ENCODE data around the gene MPND.

The MPND gene

DNA sequence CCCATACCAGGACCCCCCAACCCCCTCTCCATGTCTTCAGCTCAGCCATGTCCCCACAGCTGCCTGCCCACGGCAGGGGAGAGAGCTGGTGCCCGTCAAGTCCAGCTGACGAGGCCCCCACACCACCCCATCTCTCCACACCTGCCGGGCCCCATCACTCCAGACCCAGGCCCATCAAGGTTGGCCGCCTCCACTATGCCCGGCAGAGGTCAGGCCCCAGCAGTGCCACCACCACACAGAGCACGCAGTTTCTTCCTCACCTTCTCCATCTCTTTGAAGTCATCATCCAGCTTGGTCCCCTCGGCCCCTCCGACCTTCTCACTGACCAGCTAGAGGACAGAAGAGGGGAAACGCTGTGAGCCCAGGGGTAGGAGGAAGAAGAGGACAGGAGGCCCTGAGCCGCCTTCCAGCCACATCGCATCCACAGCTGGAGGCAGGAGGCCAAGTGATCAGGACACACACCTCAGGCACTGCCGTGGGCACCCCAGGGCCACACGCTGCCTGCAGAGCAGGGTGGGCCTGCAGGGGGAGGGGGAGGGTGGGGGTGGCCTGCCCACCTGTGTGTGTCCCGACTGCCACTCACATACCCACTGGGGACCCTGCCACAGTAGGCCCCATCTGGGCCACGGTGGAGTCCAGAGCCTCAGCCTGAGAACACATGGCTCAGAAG lies 23.4 kb downstream of the MPND start:
- DNase-seq (ENCODE audit: low read depth in 2 of 2), result no peak

DNA sequence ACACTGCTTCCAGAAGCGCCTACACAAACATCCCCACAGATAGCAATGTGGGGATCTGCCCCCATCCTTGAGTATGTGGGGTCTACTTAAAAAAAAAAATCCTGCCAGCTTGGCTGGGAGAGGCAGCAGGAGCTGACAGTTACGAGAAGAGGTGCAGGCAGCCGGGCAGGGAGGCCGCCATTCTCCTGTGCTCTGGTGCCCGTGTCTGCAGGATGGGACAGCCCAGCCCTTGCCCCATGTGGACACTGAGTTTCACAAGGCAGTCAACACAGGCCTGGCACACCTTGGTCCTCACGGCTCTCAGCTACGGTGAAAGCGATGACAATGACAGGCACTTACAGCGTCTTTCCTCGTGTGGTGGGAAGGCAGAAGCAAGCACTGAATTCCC lies 24.0 kb downstream of the MPND start:
- DNase-seq (ENCODE audit: low read depth in 2 of 2), result no peak

DNA sequence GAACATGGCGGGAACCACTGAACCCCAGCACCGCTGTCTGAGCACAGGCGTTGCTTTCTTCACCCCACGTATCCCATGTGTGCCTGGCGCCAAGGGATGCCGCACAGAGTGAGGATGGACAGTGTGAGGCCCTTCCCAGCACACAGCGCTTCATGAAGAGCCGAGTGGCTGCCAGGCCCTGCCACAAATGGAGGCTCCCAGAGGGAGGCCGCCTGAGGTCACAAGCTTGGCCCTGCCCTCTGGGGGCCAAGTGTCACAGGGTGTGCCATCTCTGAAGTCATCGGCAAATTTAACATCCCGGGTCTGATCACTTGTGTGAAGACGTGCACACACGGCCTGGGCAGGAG lies 24.4 kb downstream of the MPND start:
- no peak for DNase-seq (ENCODE audit: low read depth in 2 of 2)

DNA sequence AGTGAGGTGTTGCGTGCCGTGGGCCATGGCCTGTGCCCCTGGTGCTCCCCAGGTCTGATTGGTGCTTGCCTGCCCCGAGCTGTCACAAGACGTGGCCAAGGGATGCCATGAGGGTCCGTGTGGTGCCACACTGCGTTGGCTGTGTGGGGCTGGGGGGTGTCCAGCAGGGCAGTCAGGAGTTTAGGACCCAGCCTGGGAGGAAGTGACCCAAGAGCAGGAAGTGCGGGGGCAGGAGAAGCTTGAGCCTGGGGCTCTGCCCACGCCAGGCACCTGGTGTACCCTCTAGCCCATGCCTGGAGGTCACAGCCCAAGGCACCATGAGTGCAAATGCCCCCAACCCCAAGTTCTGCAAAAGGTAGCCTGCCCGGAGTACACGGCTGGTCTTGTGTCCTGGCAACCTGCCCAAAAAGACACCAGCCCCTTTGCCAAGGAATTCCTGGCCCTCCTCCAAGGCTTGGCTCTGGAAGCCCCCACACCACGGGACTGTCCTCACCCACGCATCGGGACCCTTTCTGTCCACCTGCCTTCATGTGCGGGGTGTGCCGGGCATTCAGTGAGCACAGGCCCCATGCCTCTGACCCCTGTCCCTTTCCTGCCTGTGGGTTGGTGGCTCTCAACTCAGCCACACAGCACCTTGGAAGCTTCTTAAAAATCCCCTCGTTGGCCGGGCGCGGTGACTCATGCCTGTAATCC lies 24.9 kb downstream of the MPND start:
- DNase-seq (ENCODE audit: low read depth in 2 of 2), result no peak

DNA sequence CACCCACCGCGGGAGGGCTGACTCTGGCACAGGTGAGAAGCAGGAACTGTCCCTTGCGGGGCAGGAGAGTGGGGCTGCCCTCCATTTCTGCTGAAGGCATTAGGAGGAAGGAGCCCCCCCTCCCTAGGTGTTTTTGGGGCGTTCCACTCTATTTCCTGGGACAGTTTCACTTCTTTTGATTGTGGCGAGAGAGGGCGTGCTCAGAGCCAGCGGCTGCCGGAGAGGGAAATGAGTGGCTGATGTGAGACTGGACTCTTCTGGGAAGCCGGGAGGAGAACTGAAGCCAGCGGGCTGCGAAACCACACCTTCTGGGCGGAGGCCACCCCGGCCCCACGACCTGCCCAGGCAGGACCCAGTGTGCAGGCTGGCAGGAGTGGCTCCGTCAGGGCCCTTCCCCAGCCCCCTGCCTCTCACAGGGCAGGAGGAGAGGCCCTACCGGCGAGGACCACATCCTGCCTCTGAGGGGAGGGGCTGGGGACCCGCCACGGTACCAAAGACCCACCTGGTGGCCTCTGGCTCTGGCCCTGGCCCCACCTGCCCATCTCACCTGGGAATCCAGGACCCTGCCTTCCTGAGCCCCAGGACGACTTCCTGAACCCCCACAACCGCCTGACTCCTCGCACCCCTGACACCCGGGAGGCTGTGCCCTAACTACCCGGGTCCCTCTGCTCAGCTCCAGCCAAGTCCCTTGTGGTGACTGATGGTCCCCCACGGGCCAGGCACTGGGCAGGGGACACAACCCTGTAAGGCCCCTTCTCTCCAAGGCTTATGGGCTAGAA lies 25.9 kb downstream of the MPND start:
- DNase-seq (ENCODE audit: low read depth in 2 of 2), result peak; percentile 48 to 50

DNA sequence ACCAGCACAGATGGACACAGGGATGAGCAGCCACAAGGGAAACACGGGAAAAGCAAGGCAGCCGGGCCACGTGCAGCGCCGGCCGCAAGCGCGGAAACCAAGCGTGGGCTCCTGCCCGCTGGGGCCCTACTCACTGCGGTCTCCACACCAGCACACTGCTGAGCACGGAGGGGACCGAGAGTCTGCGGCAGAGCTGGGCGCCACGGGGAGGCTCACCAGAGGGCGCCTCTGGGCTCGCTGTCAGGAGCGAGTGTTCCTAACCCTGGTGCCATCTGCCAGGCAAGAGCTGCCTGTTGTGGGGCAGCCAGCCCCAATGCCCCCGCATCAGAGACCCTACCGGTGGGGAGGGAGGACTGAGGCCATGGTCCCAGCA lies 26.5 kb downstream of the MPND start:
- DNase-seq (ENCODE audit: low read depth in 2 of 2), result peak; percentile 54 to 74

DNA sequence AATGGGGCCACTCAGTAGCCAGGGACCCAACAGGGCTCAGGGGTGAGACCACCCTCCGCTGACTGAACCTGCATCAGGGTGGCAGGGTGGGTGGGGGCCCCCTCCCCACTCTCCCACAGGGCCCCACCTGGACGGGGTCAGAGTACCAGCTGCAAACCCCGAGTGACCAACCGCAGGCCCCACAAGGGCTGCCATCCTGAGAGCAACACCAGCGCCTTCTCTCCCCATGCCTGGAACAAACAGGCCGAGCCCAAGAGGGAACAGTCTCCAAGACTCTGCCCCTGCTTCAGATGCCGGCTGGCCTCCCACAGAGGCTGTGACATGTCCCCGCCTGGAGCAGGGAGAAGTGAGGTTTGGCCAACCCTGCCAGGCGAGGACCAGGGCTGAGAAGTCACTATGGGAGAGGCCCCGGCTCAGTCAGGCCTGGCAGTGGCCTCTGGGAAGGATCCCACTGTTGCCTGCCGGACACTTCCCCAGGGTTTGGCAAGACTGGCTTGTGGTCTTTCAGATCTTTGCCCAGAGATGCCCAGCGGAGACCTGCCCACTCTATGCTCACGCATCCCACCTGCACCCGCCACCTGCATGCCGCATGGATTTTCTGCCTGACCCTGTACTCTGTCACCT lies 27.2 kb downstream of the MPND start:
- DNase-seq (ENCODE audit: low read depth in 2 of 2), result no peak

DNA sequence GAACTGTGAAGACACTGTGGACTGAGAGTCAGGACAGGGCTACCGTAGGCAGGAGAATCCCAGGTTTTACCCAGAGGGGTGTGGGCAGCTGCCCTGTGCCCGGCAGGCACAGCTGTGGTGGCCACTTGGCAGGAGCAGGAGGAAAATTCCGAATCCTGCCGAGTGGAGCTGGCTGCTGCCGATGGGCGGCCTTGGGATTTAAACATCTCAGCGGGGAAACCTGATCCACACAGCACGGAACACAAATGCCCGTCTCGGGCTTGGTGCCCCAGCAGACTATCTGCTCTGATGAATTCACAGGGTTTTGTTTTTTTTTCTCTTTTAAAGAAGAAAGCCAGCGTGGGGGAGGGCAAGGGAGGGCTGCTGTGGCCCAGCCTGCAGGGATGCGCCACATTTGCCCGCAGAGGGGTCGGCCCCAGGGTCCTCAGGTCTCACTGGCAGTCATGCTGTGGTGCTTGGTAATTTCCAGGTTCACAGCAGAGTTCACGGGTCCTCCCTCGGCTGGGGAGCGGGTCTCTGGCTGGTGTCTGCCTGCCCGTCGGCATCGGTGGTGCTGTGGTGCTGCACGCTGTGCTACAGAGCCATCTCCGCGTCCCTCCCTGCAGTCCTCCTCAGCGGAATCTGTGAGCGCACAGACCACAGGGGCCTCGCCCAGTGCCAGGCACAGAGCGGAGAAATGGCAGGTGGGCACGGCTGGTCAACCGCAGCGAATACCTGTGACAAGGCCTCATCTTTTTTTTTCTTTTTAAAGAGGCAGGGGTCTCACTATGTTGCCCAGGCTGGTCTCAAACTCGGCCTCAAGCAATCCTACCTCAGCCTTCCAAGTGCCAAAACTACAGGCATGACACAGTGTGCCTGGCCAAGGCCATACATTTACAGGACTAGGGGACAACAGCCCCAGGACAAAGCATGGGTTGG lies 28.1 kb downstream of the MPND start:
- no peak for DNase-seq (ENCODE audit: low read depth in 2 of 2)

DNA sequence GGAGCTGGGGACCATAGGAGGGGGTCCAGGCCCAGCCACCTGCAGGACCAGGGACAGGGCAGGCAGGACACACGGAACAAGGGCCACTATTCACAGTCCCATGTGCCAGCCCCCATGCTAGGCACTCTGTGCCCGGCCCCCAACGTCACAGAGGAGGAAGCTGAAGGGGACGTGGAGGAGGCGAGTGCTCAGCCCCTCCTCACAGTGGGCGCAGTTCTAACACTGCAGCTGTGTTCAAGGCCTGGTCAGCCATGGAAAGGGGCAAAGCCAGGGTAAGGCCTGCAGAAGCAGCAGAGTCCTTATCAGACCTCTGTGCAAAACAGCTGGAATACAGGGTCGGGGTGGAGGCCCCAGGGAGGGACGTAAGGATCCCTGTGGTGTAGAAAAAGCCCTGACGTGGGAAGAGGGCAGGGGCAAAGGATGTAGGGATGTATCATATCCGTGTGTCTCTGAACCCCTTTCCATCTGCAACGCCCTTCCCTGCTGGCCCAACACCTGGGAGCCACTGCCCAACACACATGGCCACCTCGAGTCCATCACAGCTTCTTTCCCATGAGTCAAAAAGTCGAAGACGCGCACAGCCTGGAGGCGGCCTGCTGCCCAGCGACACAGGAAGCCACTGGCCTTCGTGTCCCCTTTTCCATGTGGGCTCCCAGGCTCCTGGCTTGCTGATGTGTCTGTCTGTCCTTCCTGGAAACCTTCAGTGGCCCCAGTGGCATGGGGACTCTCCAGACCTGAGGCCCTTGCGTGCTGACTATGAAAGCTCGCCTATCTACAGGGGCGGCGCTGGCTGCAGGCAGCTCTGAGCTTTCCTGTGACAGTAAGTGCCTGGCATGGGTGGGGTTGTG lies 29.0 kb downstream of the MPND start:
- no peak for DNase-seq (ENCODE audit: low read depth in 2 of 2)

DNA sequence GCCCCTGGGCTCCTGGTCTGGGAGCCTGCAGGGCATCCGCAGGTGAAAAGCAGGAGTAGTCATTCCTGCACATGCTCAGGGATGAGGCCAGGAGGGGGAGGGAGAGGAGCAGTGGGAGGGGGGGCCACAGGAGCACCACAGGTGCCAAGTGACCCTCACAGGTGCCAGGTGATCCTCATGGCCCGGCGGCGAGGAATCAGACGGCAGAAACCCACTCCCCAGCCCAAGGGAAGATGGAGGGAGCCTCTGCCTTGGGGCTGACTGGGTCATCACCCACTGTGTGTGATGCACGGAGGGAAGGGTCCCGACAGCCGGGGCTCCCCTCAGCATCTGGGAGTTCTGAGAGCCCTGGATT lies 29.6 kb downstream of the MPND start:
- no peak for DNase-seq (ENCODE audit: low read depth in 2 of 2)

DNA sequence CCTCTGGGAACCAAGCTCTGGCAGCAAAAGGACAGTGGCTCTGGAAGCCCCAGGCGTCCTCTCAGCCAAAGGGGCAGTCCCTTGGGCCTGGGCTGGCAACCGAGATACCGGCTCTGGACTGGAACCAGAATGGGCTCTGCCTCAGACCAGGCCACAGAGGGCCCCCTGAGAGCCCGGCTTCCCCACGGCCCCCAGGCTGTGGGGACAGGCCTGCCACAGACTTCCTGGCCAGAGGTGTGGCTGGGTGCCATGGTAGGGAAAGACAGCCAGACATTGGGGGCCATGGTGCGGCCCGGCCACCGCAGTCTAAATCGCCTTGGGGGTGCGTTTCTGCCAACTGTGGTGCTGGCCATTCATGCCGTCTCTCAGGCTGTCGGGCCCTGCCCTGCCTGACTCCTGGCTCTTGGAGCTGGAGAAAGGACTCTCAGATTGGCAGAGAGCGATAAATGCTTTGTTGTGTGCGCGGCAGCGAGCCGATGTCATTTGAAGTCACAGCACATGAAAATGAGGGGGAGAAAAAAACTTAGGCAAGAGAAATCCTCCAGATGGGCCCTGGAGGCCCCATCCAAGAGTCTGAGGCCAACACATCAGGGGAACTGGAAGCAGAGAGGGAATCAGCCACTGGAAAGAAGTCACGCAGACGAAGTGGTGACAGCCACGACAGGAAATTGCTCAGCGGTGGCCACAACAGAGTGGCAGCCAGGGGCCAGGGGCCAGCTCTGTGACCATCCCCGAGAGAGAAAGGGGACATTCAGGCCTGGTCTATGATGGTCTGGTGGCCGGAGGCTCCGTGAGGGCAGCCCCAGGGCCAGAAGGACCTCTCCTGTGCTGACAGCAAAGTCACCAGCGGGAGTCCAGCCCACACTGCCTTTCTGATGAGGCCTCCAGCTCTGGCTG lies 30.5 kb downstream of the MPND start:
- no peak for DNase-seq (ENCODE audit: low read depth in 2 of 2)

DNA sequence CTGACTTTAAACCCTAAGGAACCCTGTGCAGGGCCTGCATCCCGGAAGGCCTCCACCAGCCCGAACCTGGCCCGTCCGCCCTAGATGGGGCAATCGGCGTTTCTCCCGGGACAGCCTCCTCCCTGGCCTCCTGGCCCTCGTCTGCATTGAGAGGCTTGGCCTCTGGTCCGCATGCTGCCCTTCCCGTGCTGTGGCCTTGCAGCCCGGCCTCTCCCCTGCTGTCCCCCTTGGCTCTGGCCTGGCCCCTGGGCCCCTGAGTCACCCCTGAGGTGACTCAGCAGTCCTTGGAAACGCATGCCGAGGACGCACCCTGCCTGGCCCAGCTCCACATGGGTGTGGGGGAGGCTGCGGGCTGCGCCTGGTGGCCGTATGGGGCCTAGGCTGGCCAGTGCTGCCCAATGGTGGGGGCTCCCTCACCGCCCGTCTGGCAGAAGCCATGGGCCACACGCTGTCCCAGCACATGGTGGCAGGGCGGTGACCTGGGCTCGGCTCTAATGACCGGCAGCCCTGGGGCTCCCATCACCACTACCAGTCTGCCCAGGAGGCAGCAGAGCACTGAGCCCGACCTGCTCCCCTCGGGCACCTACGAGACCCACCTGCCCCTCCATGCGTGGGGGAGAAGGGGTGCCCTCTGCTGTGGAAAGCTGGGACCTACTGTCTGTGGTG lies 31.3 kb downstream of the MPND start:
- no peak for DNase-seq (ENCODE audit: low read depth in 2 of 2)

DNA sequence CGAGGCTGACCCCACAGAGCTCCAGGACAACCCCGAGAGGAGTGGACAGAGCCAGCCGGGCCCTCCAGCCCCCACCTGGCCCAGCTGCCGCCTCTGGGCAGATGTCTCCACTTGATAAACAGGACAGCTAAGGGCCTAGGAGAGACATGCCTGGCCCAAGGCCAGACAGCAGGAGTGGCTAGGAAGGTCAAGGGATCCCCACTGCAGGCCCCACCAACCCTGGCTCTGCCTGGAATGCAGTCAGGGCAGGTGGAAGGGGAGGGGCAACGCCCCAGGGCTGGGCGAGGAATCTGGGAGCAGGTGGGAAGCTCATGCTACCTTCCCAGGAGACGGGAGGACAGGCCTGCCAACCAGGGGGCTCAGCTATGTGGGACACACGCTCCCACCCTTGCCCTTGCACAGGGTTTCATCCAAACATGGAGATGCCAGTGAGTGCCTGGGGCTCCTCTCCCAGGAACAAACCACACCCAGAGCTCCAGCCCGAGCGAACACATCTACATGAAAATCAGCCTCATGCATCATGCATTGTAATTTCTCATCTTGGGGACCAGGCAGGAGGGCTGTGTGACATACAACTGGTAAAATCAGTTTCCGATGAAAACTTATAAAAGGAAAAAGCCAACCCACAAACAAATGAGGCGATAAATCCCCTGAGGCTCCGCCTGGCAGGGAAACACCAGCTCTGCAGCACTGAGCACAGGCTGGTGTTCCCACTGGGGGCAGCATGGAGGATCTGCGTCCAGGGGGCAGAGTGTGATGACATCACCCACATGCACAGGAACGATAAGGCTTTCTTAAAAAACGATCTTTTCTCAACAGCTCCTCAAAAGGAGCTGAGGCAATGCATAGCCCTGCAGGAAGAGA lies 32.0 kb downstream of the MPND start:
- no peak for DNase-seq (ENCODE audit: low read depth in 2 of 2)

DNA sequence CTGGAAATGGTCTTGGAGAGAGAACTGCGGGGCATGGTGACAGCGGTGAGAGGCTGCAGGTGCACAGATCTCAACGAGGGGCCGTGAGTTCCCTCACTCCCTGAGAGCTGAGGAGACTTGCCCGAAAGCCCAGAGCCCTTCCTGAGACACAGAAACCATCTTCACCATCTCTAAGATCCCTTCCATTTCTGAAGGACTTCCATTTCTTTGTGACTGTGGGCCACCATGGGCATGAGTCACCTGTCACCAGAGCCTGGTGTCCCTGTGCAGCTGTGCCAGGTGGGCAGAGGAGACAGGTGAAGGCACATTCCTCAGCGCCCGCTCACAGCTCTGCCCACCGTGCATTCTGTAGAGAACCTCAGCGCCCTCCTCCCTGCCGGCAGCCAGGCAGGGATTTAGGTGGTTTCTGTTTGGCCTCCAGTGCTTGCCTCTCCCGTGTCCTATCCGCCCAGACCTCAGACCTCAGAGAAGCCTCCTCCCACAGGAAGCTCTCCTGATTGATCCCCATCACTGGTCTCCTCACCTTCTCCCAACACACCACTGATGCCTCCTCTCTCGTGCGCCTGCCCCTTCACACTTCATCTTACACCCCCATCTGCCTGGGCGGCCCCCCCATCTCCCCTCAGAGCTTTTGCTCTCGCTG lies 32.8 kb downstream of the MPND start:
- no peak for DNase-seq (ENCODE audit: low read depth in 2 of 2)

DNA sequence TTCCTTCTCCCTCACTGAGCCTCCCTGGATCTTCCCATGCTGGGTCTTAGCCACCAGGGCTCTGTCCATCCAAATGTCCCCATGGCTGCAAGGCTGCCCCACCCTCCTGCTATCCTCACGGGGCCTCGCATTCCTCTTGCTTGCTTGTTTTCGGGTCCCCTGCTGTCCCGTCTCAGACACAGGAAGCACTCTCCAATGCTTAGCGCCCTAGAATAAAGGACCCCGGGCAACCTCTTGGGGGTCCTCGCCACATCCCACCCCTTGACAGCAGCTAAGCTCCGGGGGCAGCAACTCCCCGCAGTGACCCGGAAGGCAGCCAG lies 33.3 kb downstream of the MPND start:
- DNase-seq (ENCODE audit: low read depth in 2 of 2), result no peak

DNA sequence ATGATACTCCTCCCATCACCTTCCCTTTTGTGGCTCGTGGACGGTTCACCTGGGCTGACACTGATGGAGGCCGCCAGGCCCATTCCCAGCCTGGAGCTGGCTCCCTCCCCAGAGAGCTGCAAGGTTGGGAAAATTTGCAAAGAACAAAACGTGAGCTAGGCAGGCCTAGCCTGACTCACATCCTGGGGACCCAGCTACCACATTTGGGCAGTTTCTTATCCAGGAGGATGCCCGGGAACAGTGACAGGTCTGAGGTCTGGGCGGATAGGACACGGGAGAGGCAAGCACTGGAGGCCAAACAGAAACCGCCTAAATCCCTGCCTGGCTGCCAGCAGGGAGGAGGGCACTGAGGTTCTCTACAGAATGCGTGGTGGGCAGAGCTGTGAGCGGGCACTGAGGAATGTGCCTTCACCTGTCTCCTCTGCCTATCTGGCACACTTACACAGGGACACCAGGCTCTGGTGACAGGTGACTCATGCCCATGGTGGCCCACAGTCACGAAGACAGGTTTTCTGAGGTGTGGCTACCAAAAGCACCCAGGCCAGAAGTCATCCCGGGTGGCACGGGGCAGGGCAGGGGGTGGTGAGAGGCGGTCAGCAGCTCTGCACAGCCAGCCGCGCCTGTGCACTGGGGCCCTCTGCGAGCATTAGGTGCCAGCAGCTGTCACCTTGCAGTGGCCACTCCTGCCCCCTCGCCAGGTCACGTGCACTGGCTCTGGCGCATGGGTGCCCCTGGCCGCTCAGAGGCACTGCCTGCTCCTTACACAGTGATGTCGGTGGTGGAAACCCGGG lies 33.8 kb downstream of the MPND start:
- no peak for DNase-seq (ENCODE audit: low read depth in 2 of 2)

DNA sequence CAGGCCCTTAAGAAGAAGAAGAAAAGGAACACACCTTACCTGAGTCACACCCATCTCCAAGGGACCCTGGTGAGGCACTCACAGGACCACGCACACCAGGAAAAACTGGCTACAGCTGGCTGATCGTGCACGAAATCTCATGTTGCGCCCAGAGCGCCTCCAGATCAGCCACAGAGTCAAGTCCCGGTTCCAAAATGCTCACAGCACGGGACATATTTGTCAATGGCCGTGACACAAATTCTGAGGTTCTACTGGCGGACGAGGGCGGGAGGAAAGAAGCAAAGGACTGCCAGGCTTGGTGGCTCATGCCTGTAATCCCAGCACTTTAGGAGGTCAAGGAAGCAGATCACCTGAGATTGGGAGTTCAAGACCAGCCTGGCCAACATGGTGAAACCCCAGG lies 35.5 kb downstream of the MPND start:
- DNase-seq (ENCODE audit: low read depth in 2 of 2), result no peak
